ENCODE measurements around the gene NOPCHAP1.

DNA sequence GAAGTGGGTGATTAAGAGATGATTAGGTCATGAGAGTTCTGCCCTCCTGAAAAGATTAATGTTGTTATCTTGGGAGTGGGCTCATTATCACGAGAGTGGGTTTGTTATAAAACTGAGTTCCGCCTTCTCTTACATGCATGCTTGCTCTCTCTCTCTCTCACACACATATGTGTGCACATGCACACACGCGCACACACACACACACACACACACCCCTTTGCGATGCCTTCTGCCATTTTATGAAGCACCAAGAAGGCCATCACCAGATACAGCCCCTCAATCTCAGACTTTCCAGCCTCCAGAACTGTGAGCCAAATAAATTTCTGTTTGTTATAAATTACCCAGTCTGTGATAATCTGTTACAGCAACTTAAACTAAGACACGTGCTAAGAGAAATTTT lies 22.4 kb upstream of the NOPCHAP1 start:
- no peak for TF ChIP-seq EZH2 (IDR thresholded peaks at IDR 0.05; ENCODE audit: borderline replicate concordance, low read length)
- TF ChIP-seq, protein P1, sequence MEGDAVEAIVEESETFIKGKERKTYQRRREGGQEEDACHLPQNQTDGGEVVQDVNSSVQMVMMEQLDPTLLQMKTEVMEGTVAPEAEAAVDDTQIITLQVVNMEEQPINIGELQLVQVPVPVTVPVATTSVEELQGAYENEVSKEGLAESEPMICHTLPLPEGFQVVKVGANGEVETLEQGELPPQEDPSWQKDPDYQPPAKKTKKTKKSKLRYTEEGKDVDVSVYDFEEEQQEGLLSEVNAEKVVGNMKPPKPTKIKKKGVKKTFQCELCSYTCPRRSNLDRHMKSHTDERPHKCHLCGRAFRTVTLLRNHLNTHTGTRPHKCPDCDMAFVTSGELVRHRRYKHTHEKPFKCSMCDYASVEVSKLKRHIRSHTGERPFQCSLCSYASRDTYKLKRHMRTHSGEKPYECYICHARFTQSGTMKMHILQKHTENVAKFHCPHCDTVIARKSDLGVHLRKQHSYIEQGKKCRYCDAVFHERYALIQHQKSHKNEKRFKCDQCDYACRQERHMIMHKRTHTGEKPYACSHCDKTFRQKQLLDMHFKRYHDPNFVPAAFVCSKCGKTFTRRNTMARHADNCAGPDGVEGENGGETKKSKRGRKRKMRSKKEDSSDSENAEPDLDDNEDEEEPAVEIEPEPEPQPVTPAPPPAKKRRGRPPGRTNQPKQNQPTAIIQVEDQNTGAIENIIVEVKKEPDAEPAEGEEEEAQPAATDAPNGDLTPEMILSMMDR (IDR thresholded peaks at IDR 0.05; ENCODE audit: low read length) = no peak
